Caco-2 (cell line): ENCODE measurements around the gene CTNND2. TPM values are rescaled to one million over a fixed set of nuclear protein-coding genes. Genes with fewer than 3 reads are reported as not detected.
A peak's percentile ranks its signal among the peaks of the same experiment; 100 is the strongest.

Experiments
- BruUV-seq: library from RNA; stranded (reverse); fragments of 400-500 nt; replicated peaks from 2 replicates; lab custom pipeline; 2021; lab: Mats Ljungman, UMichigan
- CTCF ChIA-PET: fragments of 300-600 bp; sonication (Branson Sonifier 250); formaldehyde crosslinking; loops from one replicate; lab custom pipeline; 2022; ENCODE audit warnings: antibody characterized with exemption; lab: Charles Lee
- POLR2A ChIA-PET: fragments of 300-600 bp; sonication (Branson Sonifier 250); formaldehyde crosslinking; loops from one replicate; lab custom pipeline; 2022; ENCODE audit warnings: antibody characterized with exemption; lab: Charles Lee
- DNase-seq, 2 experiments: peaks; one replicate each; pipeline versions ENCODE4 v3.0.0 to v3.0.0-alpha.2; 2020 to 2022
- H3K27me3 ChIP-seq: replicated peaks from 2 replicates; pipeline ENCODE4 v1.6.0; 2011; ENCODE audit warnings: low read length; ENCODE audit not compliant: control insufficient read depth, insufficient read depth
- H3K36me3 ChIP-seq: 2 replicates; pipeline ENCODE4 v1.5.1; 2011; ENCODE audit warnings: low read length; ENCODE audit not compliant: control insufficient read depth, insufficient read depth
- H3K4me1 ChIP-seq: fragments of 250-450 bp; sonication (Bioruptor Pico); 2 replicates; pipeline ENCODE4 v1.5.1; 2020; ENCODE audit warnings: mild to moderate bottlenecking
- H3K4me3 ChIP-seq: 2 replicates; pipeline ENCODE4 v1.5.1; 2011; ENCODE audit warnings: low read depth, mild to moderate bottlenecking, control low read depth, low read length
- H3K9me3 ChIP-seq: fragments of 250-450 bp; sonication (Bioruptor Pico); 2 replicates; pipeline ENCODE4 v1.5.1; 2020; ENCODE audit warnings: mild to moderate bottlenecking, moderate library complexity
- H3K27ac Mint-ChIP-seq: one replicate; pipeline ENCODE4 v1.8.0; 2022; ENCODE audit warnings: mixed read lengths; ENCODE audit not compliant: unreplicated experiment
- H3K27me3 Mint-ChIP-seq: one replicate; pipeline ENCODE4 v1.8.0; 2022; ENCODE audit warnings: mixed read lengths; ENCODE audit not compliant: insufficient read depth, unreplicated experiment
- H3K36me3 Mint-ChIP-seq: one replicate; pipeline ENCODE4 v1.8.0; 2022; ENCODE audit warnings: mild to moderate bottlenecking, mixed read lengths; ENCODE audit not compliant: insufficient read depth, unreplicated experiment
- H3K4me1 Mint-ChIP-seq: one replicate; pipeline ENCODE4 v1.8.0; 2022; ENCODE audit warnings: low read depth, mixed read lengths; ENCODE audit not compliant: unreplicated experiment
- H3K4me3 Mint-ChIP-seq: one replicate; pipeline ENCODE4 v1.8.0; 2022; ENCODE audit warnings: mild to moderate bottlenecking, moderate library complexity, mixed read lengths; ENCODE audit not compliant: unreplicated experiment
- H3K9me3 Mint-ChIP-seq: one replicate; pipeline ENCODE4 v1.8.0; 2022; ENCODE audit warnings: mixed read lengths; ENCODE audit not compliant: unreplicated experiment
- CTCF ChIP-seq, 2 experiments: fragments of 200-600 bp in 1 of 2; IDR thresholded peaks; 1 replicate in 1 of 2; 2 replicates in 1 of 2; pipeline versions ENCODE4 v1.5.1 to v1.8.0; 2011 to 2022; ENCODE audit warnings: antibody characterized with exemption in 1 of 2, control low read depth in 1 of 2, inconsistent platforms in 1 of 2, low read depth in 1 of 2, low read length in 1 of 2, mild to moderate bottlenecking in 1 of 2, moderate library complexity in 1 of 2; ENCODE audit not compliant: insufficient read depth in 1 of 2, severe bottlenecking in 1 of 2, unreplicated experiment in 1 of 2
- intact Hi-C: fragments of 100-400 bp; cut with micrococcal nuclease; formaldehyde crosslinking; loops from one replicate; pipeline ENCODE4 v1.10.0; 2022; ENCODE audit not compliant: unreplicated experiment
- total RNA-seq: library from RNA; stranded (reverse); gene quantifications from 2 replicates; pipeline ENCODE4 v1.2.3, GENCODE V29; 2022

Gene CTNND2
- total RNA-seq, 1 experiment from 2014 or later, result 0.32 TPM

DNA sequence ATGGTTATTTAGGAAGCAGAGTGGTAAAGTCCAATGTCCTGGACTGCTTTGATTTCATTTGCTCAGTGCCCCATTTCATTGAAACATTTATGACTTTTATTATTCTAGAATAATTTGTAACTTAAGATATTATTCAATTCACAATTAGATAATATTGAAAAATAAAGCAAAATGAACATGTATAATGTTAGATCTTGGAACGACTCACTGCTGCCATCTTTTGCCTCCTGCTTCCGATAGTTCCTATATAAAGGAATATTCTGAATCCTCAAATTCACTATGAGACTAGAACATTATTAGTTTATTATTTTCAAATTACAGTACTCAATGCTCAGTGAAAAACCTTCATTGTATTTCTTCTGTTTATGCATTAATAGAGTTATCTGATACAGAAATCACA, 2.3 kb upstream of the CTNND2 start:
- no peaks in the 10 kb centered on the region; the same call in 1 of the 2 replicates for H3K27me3 ChIP-seq
- peaks cover 12% of the 10 kb centered on the region for H3K27me3 Mint-ChIP-seq
- intact Hi-C loops, result no loop called here
- no peaks in the 10 kb centered on the region for H3K9me3 Mint-ChIP-seq
- no peak for DNase-seq
- no peak overlapping the region for H3K4me3 Mint-ChIP-seq
- H3K4me1 ChIP-seq, result no peaks in the 10 kb centered on the region
- H3K9me3 ChIP-seq, result no peaks in the 10 kb centered on the region
- H3K4me3 ChIP-seq, result no peak overlapping the region
- no TSS peak for BruUV-seq
- peaks cover 6% of the 10 kb centered on the region for H3K36me3 Mint-ChIP-seq
- POLR2A ChIA-PET, result no interaction called here
- CTCF ChIA-PET, result no interaction called here
- no peak overlapping the region for H3K27ac Mint-ChIP-seq
- H3K36me3 ChIP-seq, result no peaks in the 10 kb centered on the region
- TF ChIP-seq CTCF (IDR thresholded peaks at IDR 0.05; ENCODE audit: insufficient read depth in 1 of 2, low read depth in 1 of 2, low read length in 1 of 2, severe bottlenecking in 1 of 2, unreplicated experiment in 1 of 2), result no peak
- no peaks in the 10 kb centered on the region for H3K4me1 Mint-ChIP-seq

DNA sequence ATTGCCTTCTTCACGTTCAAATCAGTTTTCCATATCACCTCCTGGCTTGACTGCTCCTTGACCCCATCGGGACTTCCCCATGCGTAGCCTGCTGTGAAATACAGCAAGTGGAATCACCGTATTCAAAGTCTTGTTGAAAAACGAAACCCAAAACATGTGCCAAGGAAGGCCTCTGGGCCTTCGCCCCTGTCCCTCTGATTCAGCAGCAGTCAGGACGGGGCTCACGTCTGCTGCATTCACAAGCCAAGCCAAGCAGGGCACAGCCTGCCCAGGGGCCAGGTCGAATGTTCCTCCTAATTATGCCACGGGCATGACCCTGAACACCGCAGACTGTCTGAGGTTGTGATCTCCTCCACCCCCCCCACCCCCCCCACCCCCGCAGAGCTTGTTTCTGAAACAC, 960 bp upstream of the CTNND2 start:
- peak overlapping the region; percentile 33 for H3K4me3 Mint-ChIP-seq
- CTCF ChIA-PET, result interaction anchor here (0.6 kb wide), 1 partner anchor 1526 kb away, joined by 3 read pairs; no protein-coding TSS in a partner anchor
- Histone ChIP-seq H3K27me3 (no peaks in the 10 kb centered on the region; the same call in 1 of the 2 replicates), H3K4me1 (no peaks in the 10 kb centered on the region), H3K4me3 (no peak overlapping the region), H3K9me3 (no peaks in the 10 kb centered on the region; the same call in 1 of the 2 replicates), H3K36me3 (no peaks in the 10 kb centered on the region)
- no peaks in the 10 kb centered on the region for H3K4me1 Mint-ChIP-seq
- no peaks in the 10 kb centered on the region for H3K36me3 Mint-ChIP-seq
- POLR2A ChIA-PET, result no interaction called here
- BruUV-seq, result no TSS peak
- intact Hi-C loops, result no loop called here
- no peak for DNase-seq
- H3K9me3 Mint-ChIP-seq, result no peaks in the 10 kb centered on the region
- peaks cover 12% of the 10 kb centered on the region for H3K27me3 Mint-ChIP-seq
- H3K27ac Mint-ChIP-seq, result no peak overlapping the region
- TF ChIP-seq CTCF (IDR thresholded peaks at IDR 0.05; ENCODE audit: insufficient read depth in 1 of 2, low read depth in 1 of 2, low read length in 1 of 2, severe bottlenecking in 1 of 2, unreplicated experiment in 1 of 2), result no peak

DNA sequence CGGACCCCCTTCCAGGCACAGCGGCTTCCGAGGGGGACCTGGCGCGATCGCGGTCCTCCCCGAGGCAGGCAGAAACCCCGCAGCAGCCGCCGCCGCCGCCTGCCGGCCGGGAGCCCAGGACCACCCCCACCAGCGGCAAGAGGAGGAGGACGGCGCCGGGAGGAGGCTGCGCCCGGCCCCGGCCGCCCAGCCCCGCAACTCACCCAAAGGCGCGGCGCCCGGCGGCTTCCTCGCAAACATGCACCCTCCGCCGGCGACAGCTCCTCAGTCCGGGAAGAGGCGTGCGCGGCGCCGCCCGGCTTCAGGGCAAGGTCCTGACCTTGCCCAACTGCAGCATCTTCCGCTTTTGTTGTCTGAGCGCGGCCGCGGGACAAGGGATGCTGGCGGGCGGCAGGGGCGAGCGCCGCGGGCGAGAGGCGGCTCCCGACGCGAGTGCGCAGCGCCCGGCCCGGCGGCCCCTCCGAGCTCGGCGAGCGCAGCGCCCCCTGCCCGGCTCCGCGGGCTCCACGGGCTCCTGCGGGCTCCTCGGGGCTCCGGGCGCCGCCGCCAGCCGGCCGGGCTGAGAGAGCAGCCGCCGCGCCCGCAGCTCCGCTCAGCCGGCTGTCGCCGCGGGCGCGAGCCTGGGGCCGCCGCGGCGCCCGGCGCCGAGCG, 507 bp downstream of the CTNND2 start:
- ChIA-PET CTCF (no interaction called here), POLR2A (no interaction called here)
- peak in 1 of 2 experiments; percentile 13 for DNase-seq
- Mint-ChIP-seq H3K27ac (no peak overlapping the region), H3K9me3 (no peaks in the 10 kb centered on the region), H3K4me1 (no peaks in the 10 kb centered on the region), H3K4me3 (no peak overlapping the region), H3K27me3 (peaks cover 12% of the 10 kb centered on the region), H3K36me3 (no peaks in the 10 kb centered on the region)
- H3K9me3 ChIP-seq, result no peaks in the 10 kb centered on the region; the same call in 1 of the 2 replicates
- H3K36me3 ChIP-seq, result no peaks in the 10 kb centered on the region
- no peaks in the 10 kb centered on the region for H3K4me1 ChIP-seq
- intact Hi-C loops, result no loop called here
- no TSS peak for BruUV-seq
- peak overlapping the region; percentile 18 for H3K4me3 ChIP-seq
- no peaks in the 10 kb centered on the region; the same call in 1 of the 2 replicates for H3K27me3 ChIP-seq
- no peak for TF ChIP-seq CTCF (IDR thresholded peaks at IDR 0.05; ENCODE audit: insufficient read depth in 1 of 2, low read depth in 1 of 2, low read length in 1 of 2, severe bottlenecking in 1 of 2, unreplicated experiment in 1 of 2)
